GM12878 (cell line): ENCODE results near the gene MSANTD3. TPM values are rescaled to one million over a fixed set of nuclear protein-coding genes. Genes with fewer than 3 reads are reported as not detected.

Source experiments
- ATAC-seq: fragments of 200-7000 bp; cut with Tn5 transposase; 3 replicates; pipeline ENCODE4 v1.9.1; 2020; ENCODE audit warnings: mild to moderate bottlenecking, moderate library complexity
- BruUV-seq: library from RNA; stranded (reverse); fragments of 400-500 nt; replicated peaks from 2 replicates; lab custom pipeline; 2021; lab: Mats Ljungman, UMichigan
- CTCF ChIA-PET: fragments of 300-600 bp; sonication (Branson Sonifier 250); formaldehyde crosslinking; extraction: SDS; loops from one replicate; lab custom pipeline; 2021; ENCODE audit warnings: inconsistent platforms; lab: Yijun Ruan, JAX
- POLR2A ChIA-PET: fragments of 350-600 bp; formaldehyde crosslinking; extraction: SDS; loops from one replicate; lab custom pipeline; 2021; ENCODE audit warnings: inconsistent platforms; lab: Charles Lee
- RAD21 ChIA-PET: fragments of 300-600 bp; sonication (Branson Sonifier 250); formaldehyde crosslinking; loops from one replicate; lab custom pipeline; 2023; ENCODE audit warnings: antibody characterized with exemption; ENCODE audit not compliant: unreplicated experiment; lab: Charles Lee
- SMC1A ChIA-PET: fragments of 300-600 bp; sonication (Branson Sonifier 250); formaldehyde crosslinking; loops from one replicate; lab custom pipeline; 2023; ENCODE audit not compliant: unreplicated experiment, uncharacterized antibody; lab: Charles Lee
- DNase-seq: peaks from one replicate; pipeline ENCODE4 v3.0.0-alpha.2; 2011; ENCODE audit warnings: low read depth, low spot score
- FAIRE-seq: peaks from 3 replicates; lab custom pipeline; 2011; peaks lifted over from hg19 to GRCh38; lab: Jason Lieb, UNC
- H2AFZ ChIP-seq: 2 replicates; pipeline ENCODE4 v1.6.0; 2011; ENCODE audit warnings: low read depth, low read length, control low read depth; ENCODE audit not compliant: control insufficient read depth
- H3K27ac ChIP-seq: 2 replicates; pipeline ENCODE4 v1.5.1; 2011; ENCODE audit warnings: control low read depth; ENCODE audit not compliant: control insufficient read depth, insufficient read depth
- H3K27me3 ChIP-seq, 2 experiments: replicated peaks in 1 of 2; 2 replicates each; pipeline versions ENCODE4 v1.6.0 to v1.6.1; 2011; ENCODE audit warnings: low read length in 1 of 2; ENCODE audit not compliant: control insufficient read depth in 2 of 2, insufficient read depth in 2 of 2
- H3K36me3 ChIP-seq, 2 experiments: 2 replicates each; pipeline ENCODE4 v1.5.1; 2011; ENCODE audit warnings: low read length in 1 of 2; ENCODE audit not compliant: control insufficient read depth in 2 of 2, insufficient read depth in 2 of 2
- H3K4me1 ChIP-seq: 2 replicates; pipeline ENCODE4 v1.6.1; 2011; ENCODE audit warnings: mild to moderate bottlenecking, low read length, moderate library complexity, mixed read lengths; ENCODE audit not compliant: control insufficient read depth, insufficient read depth
- H3K4me2 ChIP-seq: 2 replicates; pipeline ENCODE4 v1.6.0; 2011; ENCODE audit warnings: control low read depth; ENCODE audit not compliant: control insufficient read depth, insufficient read depth
- H3K4me3 ChIP-seq: fragments of 200-600 bp; sonication (generic); 2 replicates; pipeline ENCODE4 v1.5.1; 2016
- H3K79me2 ChIP-seq: 2 replicates; pipeline ENCODE4 v1.6.0; 2011; ENCODE audit warnings: low read length; ENCODE audit not compliant: control insufficient read depth, insufficient read depth
- H3K9ac ChIP-seq: 2 replicates; pipeline ENCODE4 v1.8.0; 2011; ENCODE audit warnings: low read length, control low read depth, mixed read lengths; ENCODE audit not compliant: control insufficient read depth, insufficient read depth
- H3K9me3 ChIP-seq: replicated peaks from 3 replicates; pipeline ENCODE4 v1.5.1; 2011; ENCODE audit warnings: mild to moderate bottlenecking, low read length; ENCODE audit not compliant: control insufficient read depth, insufficient read depth
- H4K20me1 ChIP-seq: 2 replicates; pipeline ENCODE4 v1.6.0; 2011; ENCODE audit not compliant: control insufficient read depth, insufficient read depth
- ATF7 ChIP-seq: fragments of 450-650 bp; IDR thresholded peaks from 2 replicates; pipeline ENCODE4 v1.6.1; 2016; ENCODE audit warnings: low read depth, mild to moderate bottlenecking
- CREB1 ChIP-seq: IDR thresholded peaks from 2 replicates; pipeline ENCODE4 v1.6.1; 2012; ENCODE audit warnings: low read depth, mild to moderate bottlenecking, inconsistent platforms
- FOXK2 ChIP-seq: fragments of 450-650 bp; IDR thresholded peaks from 2 replicates; pipeline ENCODE4 v1.6.1; 2017; ENCODE audit warnings: mild to moderate bottlenecking, moderate library complexity
- HDGF ChIP-seq: fragments of 450-650 bp; IDR thresholded peaks from 2 replicates; pipeline ENCODE4 v1.6.1; 2016; ENCODE audit warnings: antibody characterized with exemption
- POLR2A ChIP-seq: IDR thresholded peaks from 2 replicates; pipeline ENCODE4 v1.6.1; 2011; ENCODE audit warnings: low read depth, mild to moderate bottlenecking, low read length
- SPI1 ChIP-seq: IDR thresholded peaks from 2 replicates; pipeline ENCODE4 v1.6.1; 2011; ENCODE audit warnings: low read depth, mild to moderate bottlenecking, low read length, moderate library complexity, borderline replicate concordance; ENCODE audit not compliant: insufficient read depth
- WGBS: methylation state at CpG from one replicate; pipeline ENCODE4 v1.1.6; 2016; ENCODE audit warnings: low lambda C conversion rate; ENCODE audit not compliant: insufficient replicate concordance, insufficient coverage; ENCODE audit errors: missing lambda C conversion rate; 5-methylcytosine and 5-hydroxymethylcytosine counted together
- in situ Hi-C: fragments of 300-500 bp; cut with MboI; formaldehyde crosslinking; loops from 9 replicates; pipeline ENCODE4 v1.14.3; 2018; ENCODE audit warnings: mixed read lengths
- intact Hi-C: fragments of 100-400 bp; cut with micrococcal nuclease; formaldehyde crosslinking; loops from one replicate; pipeline ENCODE4 v1.14.2; 2022; ENCODE audit not compliant: unreplicated experiment
- polyA plus RNA-seq, 11 experiments: library from polyadenylated mRNA; depleted of rRNA in 4 of 11; unstranded in 6 of 11; stranded (reverse) in 5 of 11; fragments of >200 nt; fragmentation: Nextera tagmentation in 4 of 11; fragmentation: Illumina TruSeq in 1 of 11; extraction: Ambion mirVana in 4 of 11; extraction: Trizol in 1 of 11; gene quantifications; 1 replicate in 1 of 11; 2 replicates in 10 of 11; pipeline versions ENCODE4 v1.2.1 to v1.2.3, GENCODE V29; 2011 to 2016; ENCODE audit warnings: inconsistent platforms in 2 of 11, missing spikeins in 2 of 11, low read depth in 1 of 11
- total RNA-seq, 4 experiments: library from RNA; depleted of rRNA in 3 of 4; stranded (reverse); fragments of >200 nt in 3 of 4; fragmentation: Illumina TruSeq in 1 of 4; extraction: Trizol in 1 of 4; gene quantifications; 2 replicates each; pipeline versions ENCODE4 v1.2.1 to v1.2.3, GENCODE V29; 2013 to 2021
- TF ChIP-seq, protein P1 (sequence below), 3 experiments: IDR thresholded peaks in 2 of 3; conservative IDR thresholded peaks in 1 of 3; 2 replicates each; pipeline ENCODE4 v1.5.1; 2011; ENCODE audit warnings: low read depth in 3 of 3, low read length in 3 of 3, mild to moderate bottlenecking in 3 of 3, control low read depth in 2 of 3, moderate library complexity in 2 of 3, inconsistent platforms in 1 of 3, mixed read lengths in 1 of 3; ENCODE audit not compliant: control insufficient read depth in 2 of 3, insufficient read depth in 1 of 3; ENCODE audit errors: extremely low read depth in 1 of 3

The MSANTD3 gene
- total and polyA plus RNA-seq, 10 of the 15 experiments (the other 5 are each of a cell fraction or from before 2014, with no cell fraction given), result 5.8 to 21.2 (median 14.7) TPM

- ChIA-PET CTCF (no interaction called here), SMC1A (no interaction called here), POLR2A (no interaction called here), RAD21 (no interaction called here)
- intact Hi-C loops (no loop called here), in situ Hi-C loops (no loop called here)
- no TSS peak for BruUV-seq
- no peak overlapping the region for H3K9ac ChIP-seq
- no peaks in the 10 kb centered on the region for H3K79me2 ChIP-seq
- no peak overlapping the region for H3K4me2 ChIP-seq
- no peak for DNase-seq
- H4K20me1 ChIP-seq, result no peaks in the 10 kb centered on the region
- ATAC-seq, result no peak
- peaks cover 2 to 7% of the 10 kb centered on the region in 2 experiments; a peak in 3 of 4 replicates for H3K27me3 ChIP-seq
- no peak overlapping the region for H2AFZ ChIP-seq
- no peak overlapping the region for H3K4me3 ChIP-seq
- FAIRE-seq, result no peak
- no peaks in the 10 kb centered on the region for H3K9me3 ChIP-seq
- no peaks in the 10 kb centered on the region for H3K4me1 ChIP-seq
- 79% methylated on average over 4 of the region's 4 CpGs for WGBS
- no peaks in the 10 kb centered on the region for H3K36me3 ChIP-seq
- H3K27ac ChIP-seq, result no peak overlapping the region
- TF ChIP-seq HDGF, result no peak
- no peak for TF ChIP-seq CREB1
- TF ChIP-seq, protein P1, sequence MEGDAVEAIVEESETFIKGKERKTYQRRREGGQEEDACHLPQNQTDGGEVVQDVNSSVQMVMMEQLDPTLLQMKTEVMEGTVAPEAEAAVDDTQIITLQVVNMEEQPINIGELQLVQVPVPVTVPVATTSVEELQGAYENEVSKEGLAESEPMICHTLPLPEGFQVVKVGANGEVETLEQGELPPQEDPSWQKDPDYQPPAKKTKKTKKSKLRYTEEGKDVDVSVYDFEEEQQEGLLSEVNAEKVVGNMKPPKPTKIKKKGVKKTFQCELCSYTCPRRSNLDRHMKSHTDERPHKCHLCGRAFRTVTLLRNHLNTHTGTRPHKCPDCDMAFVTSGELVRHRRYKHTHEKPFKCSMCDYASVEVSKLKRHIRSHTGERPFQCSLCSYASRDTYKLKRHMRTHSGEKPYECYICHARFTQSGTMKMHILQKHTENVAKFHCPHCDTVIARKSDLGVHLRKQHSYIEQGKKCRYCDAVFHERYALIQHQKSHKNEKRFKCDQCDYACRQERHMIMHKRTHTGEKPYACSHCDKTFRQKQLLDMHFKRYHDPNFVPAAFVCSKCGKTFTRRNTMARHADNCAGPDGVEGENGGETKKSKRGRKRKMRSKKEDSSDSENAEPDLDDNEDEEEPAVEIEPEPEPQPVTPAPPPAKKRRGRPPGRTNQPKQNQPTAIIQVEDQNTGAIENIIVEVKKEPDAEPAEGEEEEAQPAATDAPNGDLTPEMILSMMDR (IDR thresholded peaks at IDR 0.05 in 2 of 3, conservative IDR thresholded peaks at IDR 0.05 in 1 of 3; ENCODE audit: control insufficient read depth in 2 of 3, extremely low read depth in 1 of 3, insufficient read depth in 1 of 3, low read depth in 3 of 3, low read length in 3 of 3), result no peak
- TF ChIP-seq SPI1, result no peak
- no peak for TF ChIP-seq FOXK2
- TF ChIP-seq ATF7, result no peak
- no peak for TF ChIP-seq POLR2A
Observed at GRCh38 chr9:100474924-100475276, 48.0 kb downstream of the MSANTD3 start.
